ENCODE measurements around the gene PSMD11.
"Not testable (repeated sequence)": the region's sequence is repeated elsewhere in the genome, so short reads cannot be mapped to it uniquely, and the experiment has no call there.

PSMD11 gene

GRCh38 chr17:32446949-32447348 lies 2.6 kb downstream of the PSMD11 start:
- no peak overlapping the region for H4K12ac ChIP-seq (ENCODE audit: low read depth, low read length)
- peaks cover 7% of the 10 kb centered on the region for H3K79me1 ChIP-seq (ENCODE audit: low read length)
- no peak overlapping the region for H3K4ac ChIP-seq (ENCODE audit: low read depth, low read length)
- H3K79me2 ChIP-seq (ENCODE audit: control insufficient read depth, insufficient read depth, low read length, poor library complexity): peaks cover 10% of the 10 kb centered on the region
- H3K4me1 ChIP-seq (ENCODE audit: control insufficient read depth in 1 of 2, insufficient read depth in 2 of 2, low read length in 2 of 2): peaks cover 0 to 2% of the 10 kb centered on the region in 2 experiments
- H3K4me3 ChIP-seq (ENCODE audit: low read depth, low read length): no peak overlapping the region
- H2BK12ac ChIP-seq (ENCODE audit: low read length): no peak overlapping the region
- no peak overlapping the region for H3K27ac ChIP-seq (ENCODE audit: low read depth, low read length)
- H3K14ac ChIP-seq (ENCODE audit: low read length): no peak overlapping the region
- H3K27me3 ChIP-seq (ENCODE audit: insufficient read depth, low read length): no peaks in the 10 kb centered on the region
- H2BK5ac ChIP-seq (ENCODE audit: low read depth, low read length, poor library complexity): no peak overlapping the region
- H3K36me3 ChIP-seq (ENCODE audit: control insufficient read depth in 1 of 2, insufficient read depth in 2 of 2, low read length in 2 of 2): peaks cover 23% of the 10 kb centered on the region in 2 experiments
- H2AK5ac ChIP-seq (ENCODE audit: low read length): no peak overlapping the region
- no peak overlapping the region for H2AFZ ChIP-seq (ENCODE audit: insufficient read depth, low read length, poor library complexity)
- no peak overlapping the region for H3K4me2 ChIP-seq (ENCODE audit: low read length)
- H3K9me3 ChIP-seq (ENCODE audit: insufficient read depth, low read depth, low read length): no peaks in the 10 kb centered on the region
- DNase-seq: no peak
- H4K91ac ChIP-seq (ENCODE audit: low read depth, low read length): no peak overlapping the region
- WGBS (ENCODE audit: extremely low coverage, insufficient coverage, insufficient read length): no CpG with 5 or more reads among the region's 2 CpGs
- H3K9ac ChIP-seq (ENCODE audit: low read length): no peak overlapping the region
- H3K18ac ChIP-seq (ENCODE audit: low read length): no peak overlapping the region
- no peak overlapping the region for H3K23ac ChIP-seq (ENCODE audit: low read length)
- no peak overlapping the region for H4K8ac ChIP-seq (ENCODE audit: low read depth, low read length)
- H2BK120ac ChIP-seq (ENCODE audit: insufficient read depth, low read length, poor library complexity): no peak overlapping the region

- no peak overlapping the region for H3K4ac ChIP-seq (ENCODE audit: low read depth, low read length)
- no peak overlapping the region for H2BK5ac ChIP-seq (ENCODE audit: low read depth, low read length, poor library complexity)
- H2BK120ac ChIP-seq (ENCODE audit: insufficient read depth, low read length, poor library complexity): no peak overlapping the region
- H3K23ac ChIP-seq (ENCODE audit: low read length): no peak overlapping the region
- no peak overlapping the region for H3K27ac ChIP-seq (ENCODE audit: low read depth, low read length)
- no peaks in the 10 kb centered on the region for H3K27me3 ChIP-seq (ENCODE audit: insufficient read depth, low read length)
- H3K4me3 ChIP-seq (ENCODE audit: low read depth, low read length): no peak overlapping the region
- H2AFZ ChIP-seq (ENCODE audit: insufficient read depth, low read length, poor library complexity): no peak overlapping the region
- peaks cover under 1% of the 10 kb centered on the region for H3K79me1 ChIP-seq (ENCODE audit: low read length)
- no peak overlapping the region for H2AK5ac ChIP-seq (ENCODE audit: low read length)
- H3K79me2 ChIP-seq (ENCODE audit: control insufficient read depth, insufficient read depth, low read length, poor library complexity): peaks cover 3% of the 10 kb centered on the region
- H2BK12ac ChIP-seq (ENCODE audit: low read length): no peak overlapping the region
- H3K14ac ChIP-seq (ENCODE audit: low read length): no peak overlapping the region
- H4K12ac ChIP-seq (ENCODE audit: low read depth, low read length): no peak overlapping the region
- no peak for DNase-seq
- H3K4me1 ChIP-seq (ENCODE audit: control insufficient read depth in 1 of 2, insufficient read depth in 2 of 2, low read length in 2 of 2): no peaks in the 10 kb centered on the region
- no CpG with 5 or more reads among the region's 5 CpGs for WGBS (ENCODE audit: extremely low coverage, insufficient coverage, insufficient read length)
- no peak overlapping the region for H3K9ac ChIP-seq (ENCODE audit: low read length)
- H3K36me3 ChIP-seq (ENCODE audit: control insufficient read depth in 1 of 2, insufficient read depth in 2 of 2, low read length in 2 of 2): peaks cover 23 to 31% of the 10 kb centered on the region in 2 experiments
- no peak overlapping the region for H4K91ac ChIP-seq (ENCODE audit: low read depth, low read length)
- H3K9me3 ChIP-seq (ENCODE audit: insufficient read depth, low read depth, low read length): no peaks in the 10 kb centered on the region
- H3K18ac ChIP-seq (ENCODE audit: low read length): no peak overlapping the region
- H4K8ac ChIP-seq (ENCODE audit: low read depth, low read length): no peak overlapping the region
- no peak overlapping the region for H3K4me2 ChIP-seq (ENCODE audit: low read length)
Observed at GRCh38 chr17:32449963-32450362, 5.7 kb downstream of the PSMD11 start.

GRCh38 chr17:32450379-32450778 lies 6.1 kb downstream of the PSMD11 start:
- no CpG with 5 or more reads among the region's 6 CpGs for WGBS (ENCODE audit: extremely low coverage, insufficient coverage, insufficient read length)
- not testable (repeated sequence) for H4K91ac ChIP-seq (ENCODE audit: low read depth, low read length); H3K23ac ChIP-seq (ENCODE audit: low read length); H3K79me1 ChIP-seq (ENCODE audit: low read length); H3K4me2 ChIP-seq (ENCODE audit: low read length); H3K79me2 ChIP-seq (ENCODE audit: control insufficient read depth, insufficient read depth, low read length, poor library complexity); H4K8ac ChIP-seq (ENCODE audit: low read depth, low read length); H2BK120ac ChIP-seq (ENCODE audit: insufficient read depth, low read length, poor library complexity); H3K18ac ChIP-seq (ENCODE audit: low read length); H3K9ac ChIP-seq (ENCODE audit: low read length); DNase-seq; H2BK12ac ChIP-seq (ENCODE audit: low read length); H4K12ac ChIP-seq (ENCODE audit: low read depth, low read length); H3K4me3 ChIP-seq (ENCODE audit: low read depth, low read length); H3K27ac ChIP-seq (ENCODE audit: low read depth, low read length); H3K4ac ChIP-seq (ENCODE audit: low read depth, low read length); H3K4me1 ChIP-seq (ENCODE audit: control insufficient read depth in 1 of 2, insufficient read depth in 2 of 2, low read length in 2 of 2); H2AFZ ChIP-seq (ENCODE audit: insufficient read depth, low read length, poor library complexity); H3K9me3 ChIP-seq (ENCODE audit: insufficient read depth, low read depth, low read length); H2BK5ac ChIP-seq (ENCODE audit: low read depth, low read length, poor library complexity); H3K27me3 ChIP-seq (ENCODE audit: insufficient read depth, low read length); H3K14ac ChIP-seq (ENCODE audit: low read length); H2AK5ac ChIP-seq (ENCODE audit: low read length)
- H3K36me3 ChIP-seq (ENCODE audit: control insufficient read depth in 1 of 2, insufficient read depth in 2 of 2, low read length in 2 of 2): peaks cover 23 to 31% of the 10 kb centered on the region in 2 experiments

DNA sequence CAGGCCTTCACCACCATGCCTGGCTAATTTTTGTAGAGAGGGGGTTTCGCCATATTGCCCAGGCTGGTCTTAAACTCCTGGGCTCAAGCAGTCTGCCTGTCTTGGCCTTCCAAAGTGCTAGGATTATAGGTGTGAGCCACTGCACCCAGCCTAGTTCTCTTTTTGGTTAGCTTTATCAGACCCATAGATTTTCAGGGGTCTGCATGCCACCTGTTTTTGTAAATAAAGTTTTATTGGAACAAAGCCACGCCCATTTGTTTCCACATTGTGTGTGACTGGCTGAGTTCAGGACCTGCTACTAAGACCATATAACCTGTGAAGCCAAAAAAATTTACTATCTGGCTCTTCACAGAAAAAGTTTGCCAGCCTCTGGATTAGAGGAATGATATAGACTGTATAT lies 7.6 kb downstream of the PSMD11 start:
- no CpG with 5 or more reads among the region's 2 CpGs for WGBS (ENCODE audit: extremely low coverage, insufficient coverage, insufficient read length)
- Histone ChIP-seq H3K9me3 (ENCODE audit: insufficient read depth, low read depth, low read length) (no peaks in the 10 kb centered on the region), H3K36me3 (ENCODE audit: control insufficient read depth in 1 of 2, insufficient read depth in 2 of 2, low read length in 2 of 2) (peaks cover 28 to 31% of the 10 kb centered on the region in 2 experiments), H3K27me3 (ENCODE audit: insufficient read depth, low read length) (no peaks in the 10 kb centered on the region), H2BK12ac (ENCODE audit: low read length) (no peak overlapping the region), H3K4ac (ENCODE audit: low read depth, low read length) (no peak overlapping the region), H3K14ac (ENCODE audit: low read length) (no peak overlapping the region), H3K4me1 (ENCODE audit: control insufficient read depth in 1 of 2, insufficient read depth in 2 of 2, low read length in 2 of 2) (no peaks in the 10 kb centered on the region), H3K79me2 (ENCODE audit: control insufficient read depth, insufficient read depth, low read length, poor library complexity) (peaks cover under 1% of the 10 kb centered on the region), H4K12ac (ENCODE audit: low read depth, low read length) (no peak overlapping the region), H3K18ac (ENCODE audit: low read length) (no peak overlapping the region), H4K8ac (ENCODE audit: low read depth, low read length) (no peak overlapping the region), H3K4me3 (ENCODE audit: low read depth, low read length) (no peak overlapping the region), H3K4me2 (ENCODE audit: low read length) (no peak overlapping the region), H2AFZ (ENCODE audit: insufficient read depth, low read length, poor library complexity) (no peak overlapping the region), H3K23ac (ENCODE audit: low read length) (no peak overlapping the region), H4K91ac (ENCODE audit: low read depth, low read length) (no peak overlapping the region), H2AK5ac (ENCODE audit: low read length) (no peak overlapping the region), H2BK120ac (ENCODE audit: insufficient read depth, low read length, poor library complexity) (no peak overlapping the region), H2BK5ac (ENCODE audit: low read depth, low read length, poor library complexity) (no peak overlapping the region), H3K9ac (ENCODE audit: low read length) (no peak overlapping the region), H3K79me1 (ENCODE audit: low read length) (no peaks in the 10 kb centered on the region), H3K27ac (ENCODE audit: low read depth, low read length) (no peak overlapping the region)
- DNase-seq: no peak

Data from trophoblast cell (in vitro differentiated cells and primary cell).